Esophagus (tissue), 2 donors: Measurements from ENCODE around the gene UBE3B. TPM values are rescaled to one million over a fixed set of nuclear protein-coding genes. Genes with fewer than 3 reads are reported as not detected.
"Not testable (repeated sequence)": the region's sequence is repeated elsewhere in the genome, so short reads cannot be mapped to it uniquely, and the experiment has no call there.

ENCODE experiments used
- H3K27ac ChIP-seq, 2 donors: one replicate each; pipeline ENCODE4 v1.5.1; 2013; ENCODE audit warnings: low read depth in 2 of 2, mild to moderate bottlenecking in 2 of 2, inconsistent platforms in 1 of 2, low read length in 1 of 2, moderate library complexity in 1 of 2
- H3K27me3 ChIP-seq, 2 donors: one replicate each; pipeline ENCODE4 v1.6.1; 2013; ENCODE audit warnings: low read length in 2 of 2, control low read depth in 1 of 2, mild to moderate bottlenecking in 1 of 2; ENCODE audit not compliant: insufficient read depth in 2 of 2, control insufficient read depth in 1 of 2
- H3K36me3 ChIP-seq, 2 donors: one replicate each; pipeline ENCODE4 v1.6.1; 2013; ENCODE audit warnings: low read length in 1 of 2; ENCODE audit not compliant: control insufficient read depth in 2 of 2, insufficient read depth in 2 of 2
- H3K4me1 ChIP-seq, 2 donors: one replicate each; pipeline ENCODE4 v1.6.1; 2013; ENCODE audit warnings: low read length in 1 of 2; ENCODE audit not compliant: control insufficient read depth in 2 of 2, insufficient read depth in 2 of 2
- H3K4me3 ChIP-seq, 2 donors: one replicate each; pipeline ENCODE4 v1.5.1; 2013; ENCODE audit warnings: low read length in 2 of 2, mild to moderate bottlenecking in 2 of 2, low read depth in 1 of 2, moderate library complexity in 1 of 2
- H3K9me3 ChIP-seq, 2 donors: one replicate each; pipeline ENCODE4 v1.6.1; 2013; ENCODE audit warnings: mild to moderate bottlenecking in 2 of 2, low read depth in 1 of 2, low read length in 1 of 2, moderate library complexity in 1 of 2; ENCODE audit not compliant: control insufficient read depth in 2 of 2, insufficient read depth in 1 of 2
- WGBS, 2 donors: extraction: QIAGEN DNeasy Blood & Tissue Kit; methylation state at CpG; one replicate each; pipeline ENCODE4 v1.1.7; 2013; 5-methylcytosine and 5-hydroxymethylcytosine counted together
- polyA plus RNA-seq, 2 donors: library from polyadenylated mRNA; stranded (reverse); fragments of 200-250 nt; gene quantifications; one replicate each; pipeline ENCODE4 v1.2.3, GENCODE V29; 2013
- donor health status: healthy with polysubstance abuse.
- donor health status: Bipolar disorder and iron deficiency.

UBE3B gene
- polyA plus RNA-seq, 2 donors = 12.6 to 14.0 TPM

- Histone ChIP-seq H3K4me3 (no peak overlapping the region), H3K9me3 (no peaks in the 10 kb centered on the region), H3K36me3 (peaks cover 7 to 26% of the 10 kb centered on the region in 2 donors), H3K27me3 (no peaks in the 10 kb centered on the region), H3K4me1 (peaks cover 14 to 20% of the 10 kb centered on the region in 2 donors), H3K27ac (peak overlapping the region; percentile 28 to 42)
- WGBS, 2 donors = 82% methylated on average over 2 of the region's 2 CpGs
These were observed 11.1 kb upstream of the UBE3B start for GRCh38 chr12:109466305-109466704.

DNA sequence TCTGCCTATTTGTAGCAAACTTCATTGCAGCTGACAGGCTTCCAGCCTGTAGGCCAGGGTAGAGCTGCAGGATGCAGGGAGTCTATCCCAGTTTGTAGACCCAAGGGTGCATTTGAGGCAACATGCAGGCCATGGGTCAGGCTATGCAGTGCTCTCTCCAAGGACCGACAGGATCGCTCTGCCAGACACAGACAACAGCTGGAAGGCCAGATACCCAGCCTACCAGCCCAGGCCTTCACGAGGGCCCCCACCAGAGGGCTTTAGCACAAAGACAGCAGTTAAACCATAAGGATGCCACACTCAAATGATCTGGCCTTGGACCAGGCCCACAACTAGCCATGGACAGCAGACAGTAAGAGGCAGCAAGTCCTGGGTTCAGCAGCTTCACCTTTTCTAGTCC is 10.6 kb upstream of the UBE3B start:
- Histone ChIP-seq H3K36me3 (peaks cover 7 to 26% of the 10 kb centered on the region in 2 donors), H3K27ac (no peak overlapping the region), H3K4me3 (no peak overlapping the region), H3K27me3 (no peaks in the 10 kb centered on the region), H3K9me3 (no peaks in the 10 kb centered on the region), H3K4me1 (peaks cover 10 to 15% of the 10 kb centered on the region in 2 donors)
- 77 to 85% methylated on average over 3 of the region's 3 CpGs for WGBS, 2 donors

GRCh38 chr12:109467978-109468676 is 9.3 kb upstream of the UBE3B start:
- Histone ChIP-seq H3K36me3 (peaks cover 7 to 27% of the 10 kb centered on the region in 2 donors), H3K27ac (peak overlapping the region in 1 of 2 donors; percentile 59)
- 64 to 76% methylated on average over 7 of the region's 8 CpGs for WGBS, 2 donors

DNA sequence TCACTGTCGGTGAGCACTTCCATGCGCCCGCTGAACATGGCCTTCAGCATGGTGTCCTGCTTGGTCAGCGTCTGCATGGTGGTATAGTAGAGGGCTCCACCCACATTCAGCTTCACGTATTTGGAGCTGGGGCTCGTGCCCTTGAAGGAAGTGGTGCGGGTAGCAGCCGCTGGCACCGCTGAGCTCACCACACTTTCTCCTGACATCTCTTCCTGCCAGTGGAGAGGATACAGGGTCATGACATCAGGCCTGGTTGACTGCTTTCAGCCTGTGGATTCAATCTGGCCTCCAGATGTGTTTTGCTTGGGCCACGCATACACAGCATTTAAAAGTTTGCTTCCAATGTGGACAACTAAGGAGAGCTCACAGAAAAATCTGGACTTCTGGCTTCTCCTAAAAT is 7.9 kb upstream of the UBE3B start:
- Histone ChIP-seq H3K27ac (peak overlapping the region in 1 of 2 donors; percentile 33), H3K36me3 (peaks cover 7 to 30% of the 10 kb centered on the region in 2 donors), H3K4me1 (peaks cover 1 to 3% of the 10 kb centered on the region in 2 donors), H3K9me3 (no peaks in the 10 kb centered on the region), H3K27me3 (no peaks in the 10 kb centered on the region), H3K4me3 (no peak overlapping the region)
- 82 to 85% methylated on average over 10 of the region's 10 CpGs for WGBS, 2 donors

More at GRCh38 chr12:109467978-109468676, 9.3 kb upstream of the UBE3B start:
- no peaks in the 10 kb centered on the region for H3K27me3 ChIP-seq
- H3K4me3 ChIP-seq = no peak overlapping the region
- H3K9me3 ChIP-seq = no peaks in the 10 kb centered on the region
- peaks cover 5 to 10% of the 10 kb centered on the region in 2 donors for H3K4me1 ChIP-seq

DNA sequence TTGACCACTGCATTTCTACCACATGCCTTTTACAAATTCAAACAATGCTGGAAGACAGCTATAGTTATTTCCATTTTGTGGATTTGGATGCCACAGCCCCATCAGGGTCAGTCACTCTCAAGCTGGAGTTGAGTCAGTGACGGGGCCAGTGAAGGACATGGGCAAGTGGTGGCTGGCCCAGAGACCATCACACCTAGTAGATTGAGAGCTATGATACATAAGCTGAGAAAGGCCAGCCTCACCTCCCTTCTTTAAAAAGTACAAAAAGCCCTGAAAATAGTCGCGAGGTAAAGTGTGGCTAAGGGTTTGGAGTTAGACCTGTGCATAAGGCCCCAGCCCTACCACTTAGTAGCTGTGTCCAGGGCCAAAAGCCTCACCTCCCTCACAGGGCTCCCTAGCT is 4.4 kb upstream of the UBE3B start:
- WGBS, 2 donors = 90 to 94% methylated on average over 3 of the region's 3 CpGs
- no peak overlapping the region for H3K27ac ChIP-seq
- no peaks in the 10 kb centered on the region for H3K9me3 ChIP-seq
- no peak overlapping the region for H3K4me3 ChIP-seq
- H3K36me3 ChIP-seq = peaks cover 6 to 13% of the 10 kb centered on the region in 2 donors
- H3K4me1 ChIP-seq = peaks cover 3 to 5% of the 10 kb centered on the region in 2 donors
- no peaks in the 10 kb centered on the region for H3K27me3 ChIP-seq

GRCh38 chr12:109473526-109474270 is 3.7 kb upstream of the UBE3B start:
- H3K4me1 ChIP-seq = not testable (repeated sequence)

DNA sequence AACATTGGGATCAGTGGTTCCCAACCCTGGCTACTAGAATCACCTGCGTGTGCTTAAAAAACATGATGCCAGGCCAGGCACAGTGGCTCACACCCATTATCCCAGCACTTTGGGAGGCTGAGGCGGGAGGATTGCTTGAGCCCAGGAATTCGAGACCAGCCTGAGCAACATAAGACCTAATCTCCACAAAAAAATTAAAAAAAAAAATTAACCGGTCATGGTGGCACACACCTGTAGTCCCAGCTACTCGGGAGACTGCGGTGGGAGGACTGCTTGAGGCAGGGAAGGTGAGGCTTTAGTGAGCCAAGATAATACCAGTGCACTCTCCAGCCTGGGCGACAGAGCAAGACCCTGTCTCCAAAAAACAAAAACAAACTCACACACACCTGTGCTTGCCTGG is 2.3 kb upstream of the UBE3B start:
- Histone ChIP-seq H3K27ac (no peak overlapping the region), H3K4me3 (peak overlapping the region in 1 of 2 donors; percentile 96), H3K27me3 (no peaks in the 10 kb centered on the region), H3K36me3 (peaks cover 0 to 4% of the 10 kb centered on the region in 2 donors), H3K9me3 (no peaks in the 10 kb centered on the region), H3K4me1 (peaks cover 2 to 3% of the 10 kb centered on the region in 2 donors)
- WGBS, 2 donors = 92 to 93% methylated on average over 7 of the region's 7 CpGs

More at GRCh38 chr12:109473526-109474270, 3.7 kb upstream of the UBE3B start:
- not testable (repeated sequence) for H3K9me3 ChIP-seq, H3K27ac ChIP-seq, H3K27me3 ChIP-seq, H3K36me3 ChIP-seq, H3K4me3 ChIP-seq
- 88 to 92% methylated on average over 16 of the region's 16 CpGs for WGBS, 2 donors

- Histone ChIP-seq H3K4me3 (peak overlapping the region; percentile 84 to 96), H3K36me3 (peaks cover 0 to 4% of the 10 kb centered on the region in 2 donors), H3K4me1 (peaks cover 2 to 3% of the 10 kb centered on the region in 2 donors), H3K9me3 (no peaks in the 10 kb centered on the region), H3K27me3 (no peaks in the 10 kb centered on the region), H3K27ac (peak overlapping the region; percentile 42 to 96)
- 15 to 16% methylated on average over 19 of the region's 19 CpGs for WGBS, 2 donors
These were observed 1.2 kb upstream of the UBE3B start for GRCh38 chr12:109475993-109476806.

DNA sequence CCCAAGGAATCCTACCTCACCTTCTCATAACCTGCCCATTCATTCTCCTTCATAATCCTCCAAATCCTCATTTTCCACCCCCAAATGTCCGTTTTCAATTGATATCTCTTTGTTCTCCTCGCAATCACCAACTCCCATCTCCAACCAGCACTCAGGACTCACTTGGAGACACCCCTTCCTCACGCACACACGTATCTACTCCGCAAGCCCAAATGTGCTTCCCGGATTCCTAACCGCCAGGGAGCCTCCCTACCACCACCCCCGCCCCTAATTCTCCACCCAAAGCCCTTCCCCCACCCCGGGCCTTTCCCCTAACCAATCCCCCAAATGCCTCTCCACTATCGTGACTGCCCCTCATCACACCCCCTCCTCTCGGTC is 638 bp upstream of the UBE3B start:
- Histone ChIP-seq H3K9me3 (no peaks in the 10 kb centered on the region), H3K27ac (peak overlapping the region; percentile 91 to 96), H3K4me3 (peak overlapping the region; percentile 84 to 96), H3K27me3 (no peaks in the 10 kb centered on the region), H3K36me3 (peaks cover 0 to 4% of the 10 kb centered on the region in 2 donors), H3K4me1 (peaks cover 2 to 3% of the 10 kb centered on the region in 2 donors)
- 1% methylated on average over 11 of the region's 11 CpGs for WGBS, 2 donors
